GM19328 (cell line): ENCODE measurements around the gene CTBP2.

Experiments used
- ATAC-seq: cut with Tn5 transposase; IDR thresholded peaks from one replicate; pipeline ENCODE4 v1.9.1; 2021; ENCODE audit warnings: mild to moderate bottlenecking, moderate library complexity; ENCODE audit not compliant: unreplicated experiment

Gene CTBP2

GRCh38 chr10:125144693-125145623 lies 15.4 kb downstream of the CTBP2 start:
- ATAC-seq, result no peak

- ATAC-seq, result no peak
Observed at GRCh38 chr10:125144206-125144605, 16.2 kb downstream of the CTBP2 start.

GRCh38 chr10:125142946-125143345 lies 17.4 kb downstream of the CTBP2 start:
- ATAC-seq, result no peak

GRCh38 chr10:125141860-125142484 lies 18.4 kb downstream of the CTBP2 start:
- ATAC-seq, result no peak

GRCh38 chr10:125141150-125141859 lies 19.1 kb downstream of the CTBP2 start:
- ATAC-seq, result no peak

GRCh38 chr10:125140151-125140550 lies 20.2 kb downstream of the CTBP2 start:
- ATAC-seq, result no peak

GRCh38 chr10:125137601-125138438 lies 22.5 kb downstream of the CTBP2 start:
- no peak for ATAC-seq

GRCh38 chr10:125136087-125136486 lies 24.3 kb downstream of the CTBP2 start:
- ATAC-seq, result no peak

- ATAC-seq, result no peak
Observed at GRCh38 chr10:125135771-125136035, 24.7 kb downstream of the CTBP2 start.

GRCh38 chr10:125134916-125135770 lies 25.2 kb downstream of the CTBP2 start:
- no peak for ATAC-seq

GRCh38 chr10:125134483-125134848 lies 25.9 kb downstream of the CTBP2 start:
- ATAC-seq, result no peak

DNA sequence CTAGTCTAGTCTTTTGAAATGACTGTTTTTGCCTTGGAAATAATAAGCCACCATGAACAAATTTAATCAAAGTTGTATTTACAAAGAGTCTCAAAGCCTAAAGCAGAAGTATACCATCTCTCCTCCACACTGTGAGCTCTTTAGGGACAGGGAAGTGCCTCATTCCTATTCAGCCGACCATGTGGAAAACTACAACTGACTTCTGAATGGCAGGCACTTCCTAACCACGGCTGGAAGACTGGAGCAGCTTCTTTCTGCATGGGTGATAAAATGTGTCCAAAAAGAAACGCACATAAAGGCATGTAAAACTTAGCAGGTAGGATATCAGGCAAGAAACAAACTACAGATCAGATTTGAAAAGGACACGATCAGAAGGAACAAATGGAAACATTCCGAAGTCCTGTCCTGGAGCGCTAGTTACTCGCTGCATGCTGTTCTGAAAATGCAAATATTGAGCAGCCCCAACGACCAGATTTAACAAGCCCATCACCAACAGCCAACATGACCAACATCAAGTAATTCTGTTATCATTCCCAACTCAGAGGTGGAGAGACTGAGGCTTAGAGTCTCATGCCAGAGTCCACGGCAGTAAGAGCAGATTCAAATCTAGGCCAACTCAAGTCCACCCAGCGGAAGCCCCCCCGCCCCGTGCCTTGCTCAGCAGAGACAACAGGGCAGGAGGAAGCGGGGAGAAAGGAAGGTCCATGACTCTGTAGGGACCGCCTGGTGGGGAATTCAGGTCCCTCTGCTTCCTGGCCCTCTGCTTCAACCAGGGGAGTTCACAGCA lies 26.5 kb downstream of the CTBP2 start:
- ATAC-seq, result no peak

- no peak for ATAC-seq
Observed at GRCh38 chr10:125132344-125132743, 28.0 kb downstream of the CTBP2 start.

DNA sequence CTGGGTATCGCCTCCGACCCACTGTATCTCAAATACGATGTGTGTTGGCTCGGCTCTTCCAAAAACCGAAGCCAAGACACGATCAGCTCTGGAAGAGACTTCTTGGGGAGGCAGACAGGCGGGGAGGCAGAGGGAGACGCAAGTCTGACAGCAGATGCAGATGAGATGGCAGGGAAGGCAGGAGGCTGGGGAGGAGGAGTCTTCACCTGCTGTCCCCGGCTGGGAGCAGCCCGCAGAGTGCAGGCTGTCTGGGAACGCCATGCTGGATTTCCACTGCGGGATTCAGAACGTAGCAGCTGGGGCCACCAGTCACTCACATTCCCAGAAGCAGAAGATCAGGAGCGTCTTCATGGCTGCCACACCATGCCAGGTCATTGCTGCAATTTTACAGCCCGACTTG lies 29.4 kb downstream of the CTBP2 start:
- no peak for ATAC-seq

DNA sequence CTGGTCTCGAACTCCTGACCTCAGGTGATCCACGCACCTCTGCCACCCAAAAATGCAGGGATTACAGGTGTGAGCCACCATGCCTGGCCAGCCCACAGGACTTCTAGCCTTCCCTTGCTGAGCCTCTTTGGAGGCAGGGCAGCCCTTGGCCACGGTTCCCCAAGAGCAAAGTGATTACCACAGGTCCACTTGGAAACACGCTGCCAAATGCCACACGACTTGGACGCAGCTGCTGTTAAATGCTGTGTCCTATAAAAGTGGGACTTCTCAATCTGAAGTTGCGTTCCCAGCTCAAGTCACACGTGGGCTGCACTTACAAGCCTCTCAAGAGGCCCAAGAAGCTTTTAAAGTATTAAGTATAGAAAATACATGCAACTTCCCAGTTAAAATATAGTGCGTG lies 30.1 kb downstream of the CTBP2 start:
- ATAC-seq, result no peak

DNA sequence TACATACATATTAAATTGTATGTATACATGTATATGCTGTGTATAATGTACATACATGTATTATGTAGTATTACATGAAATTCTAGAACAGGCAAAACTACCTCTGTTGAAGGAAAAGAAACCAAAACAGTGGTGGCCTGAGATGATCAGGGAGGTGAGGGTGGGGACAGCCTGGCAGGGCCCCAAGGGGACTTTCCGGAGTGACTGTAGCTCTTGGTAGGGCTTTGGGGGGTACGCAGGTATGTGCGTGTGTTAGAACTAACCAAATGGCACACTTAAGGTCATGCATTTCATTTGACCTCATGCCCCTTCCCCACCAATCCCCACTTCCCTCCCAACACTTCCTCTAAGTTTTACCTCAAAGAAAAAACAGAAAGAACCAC lies 31.3 kb downstream of the CTBP2 start:
- no peak for ATAC-seq

GRCh38 chr10:125128397-125129075 lies 31.8 kb downstream of the CTBP2 start:
- ATAC-seq, result no peak

DNA sequence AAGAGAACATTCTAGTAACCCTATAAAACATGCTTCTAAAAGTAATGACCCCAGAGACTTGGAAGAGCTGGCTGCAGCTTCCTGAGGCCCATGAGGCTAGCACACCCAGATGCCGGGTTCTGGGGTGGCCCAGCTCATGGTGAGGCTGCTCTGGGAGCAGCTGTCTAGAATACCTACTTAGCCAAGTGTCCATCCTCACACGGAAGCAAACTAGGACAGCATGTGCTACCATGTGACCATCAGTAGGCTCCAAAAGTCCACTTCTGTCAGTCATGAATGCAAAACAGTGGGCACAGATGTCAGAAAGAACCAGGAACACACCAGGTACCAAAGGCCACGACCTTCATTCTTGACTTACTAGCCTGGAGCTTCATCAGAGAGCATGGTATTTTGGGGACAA lies 32.4 kb downstream of the CTBP2 start:
- no peak for ATAC-seq

- ATAC-seq, result no peak
Observed at GRCh38 chr10:125127110-125127509, 33.3 kb downstream of the CTBP2 start.
